Stimulated activated CD8-positive, alpha-beta memory T cell treated with anti-CD3 and anti-CD28 coated beads, Interleukin-7, amount 100 ng/mL, for 48 hours (primary cell): ENCODE data around the gene CILP2.

Source experiments
- DNase-seq, 2 donors: peaks; one replicate each; pipeline ENCODE4 v3.0.0-alpha.2; 2020; ENCODE audit warnings: low read depth in 1 of 2; ENCODE audit errors: extremely low read depth in 1 of 2

CILP2 gene

DNA sequence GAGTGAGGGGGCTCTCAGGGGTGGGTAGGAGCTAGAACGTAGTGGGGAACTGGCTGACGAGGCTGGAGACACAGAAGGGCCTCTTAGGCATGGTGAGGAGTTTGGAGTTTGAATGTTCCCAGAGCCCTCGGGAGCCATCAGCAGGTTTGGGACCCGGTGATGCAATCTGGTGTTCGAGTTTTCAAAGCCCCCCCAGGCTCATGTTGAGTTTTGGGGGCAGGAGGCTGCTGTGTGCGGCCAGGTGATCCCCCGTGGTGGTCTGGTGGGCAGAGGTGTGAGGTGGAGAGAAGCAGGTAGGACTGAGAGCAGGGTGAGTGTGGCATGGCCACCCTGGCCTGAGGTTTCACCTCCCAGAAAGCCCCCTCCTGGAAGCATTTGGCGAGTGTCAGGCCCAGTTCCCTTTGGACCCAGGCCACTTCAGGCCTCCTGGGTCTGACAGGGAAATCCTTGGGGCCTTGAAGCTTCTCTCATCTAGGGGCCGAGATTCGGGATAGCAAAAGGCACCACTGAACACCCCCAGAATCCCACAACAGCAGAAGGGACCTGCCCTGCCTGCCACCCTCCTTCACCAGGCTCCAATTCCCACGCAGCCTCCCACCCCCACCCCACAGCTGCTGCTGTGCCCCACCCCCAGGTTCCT is 8.2 kb upstream of the CILP2 start:
- no peak for DNase-seq

DNA sequence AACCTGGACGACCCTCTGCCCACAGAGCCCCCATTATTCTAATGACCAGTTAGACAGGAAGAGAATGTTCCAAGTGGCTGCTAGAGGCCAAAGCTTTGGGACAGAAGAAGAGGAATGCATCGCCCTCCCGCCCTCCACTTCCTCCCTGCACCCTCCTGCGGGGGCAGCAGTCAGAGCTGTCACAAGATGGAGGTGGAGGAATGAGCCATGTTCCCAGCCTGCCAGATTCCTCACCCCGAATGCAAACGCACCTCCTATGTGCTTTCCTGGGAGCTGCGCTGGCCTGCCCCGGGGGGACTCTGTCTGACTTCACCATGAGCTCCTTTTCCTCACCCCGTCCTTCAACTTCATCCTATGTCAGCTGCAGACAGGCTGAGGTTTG is 7.7 kb upstream of the CILP2 start:
- DNase-seq, result no peak

GRCh38 chr19:19530889-19531288 is 7.2 kb upstream of the CILP2 start:
- DNase-seq, result no peak

DNA sequence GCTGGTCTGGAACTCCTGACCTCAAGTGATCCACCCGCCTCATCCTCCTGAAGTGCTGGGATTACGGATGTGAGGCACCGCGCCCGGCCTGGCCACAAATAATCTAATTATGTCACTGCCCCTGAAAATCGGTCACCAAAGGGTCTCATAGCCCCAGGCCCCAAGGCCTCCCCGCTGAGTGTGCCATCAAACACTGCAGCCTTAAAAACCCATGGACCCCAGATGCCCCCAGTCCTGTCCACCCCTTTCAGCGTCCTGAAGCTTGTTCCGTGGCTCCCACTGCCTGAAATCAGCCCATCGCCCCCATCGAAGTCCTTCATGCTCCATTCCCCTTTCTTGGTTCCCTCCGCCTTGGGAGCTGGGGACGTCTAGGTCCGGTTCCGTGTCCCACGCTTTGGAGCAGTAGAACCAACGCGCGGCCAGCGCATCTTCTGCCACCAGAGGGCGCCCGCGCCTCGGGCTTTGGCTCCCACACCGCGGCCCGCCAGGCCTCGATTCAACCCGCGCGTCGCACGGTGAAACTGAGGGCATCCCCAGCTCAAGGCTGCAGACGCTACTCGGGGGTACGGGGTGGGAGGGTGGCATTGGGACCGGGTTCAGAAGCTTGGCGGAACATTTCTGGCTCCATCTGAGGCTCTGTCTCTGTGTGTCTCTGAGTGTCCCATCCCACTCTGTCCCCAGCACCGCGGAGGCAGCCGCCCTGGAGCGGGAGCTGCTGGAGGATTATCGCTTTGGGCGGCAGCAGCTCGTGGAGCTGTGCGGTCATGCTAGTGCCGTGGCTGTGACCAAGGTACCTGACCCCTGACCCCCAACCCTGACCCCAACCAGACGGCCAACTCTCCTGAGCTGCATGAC is 5.9 kb upstream of the CILP2 start:
- DNase-seq, result peak; percentile 50 to 62

DNA sequence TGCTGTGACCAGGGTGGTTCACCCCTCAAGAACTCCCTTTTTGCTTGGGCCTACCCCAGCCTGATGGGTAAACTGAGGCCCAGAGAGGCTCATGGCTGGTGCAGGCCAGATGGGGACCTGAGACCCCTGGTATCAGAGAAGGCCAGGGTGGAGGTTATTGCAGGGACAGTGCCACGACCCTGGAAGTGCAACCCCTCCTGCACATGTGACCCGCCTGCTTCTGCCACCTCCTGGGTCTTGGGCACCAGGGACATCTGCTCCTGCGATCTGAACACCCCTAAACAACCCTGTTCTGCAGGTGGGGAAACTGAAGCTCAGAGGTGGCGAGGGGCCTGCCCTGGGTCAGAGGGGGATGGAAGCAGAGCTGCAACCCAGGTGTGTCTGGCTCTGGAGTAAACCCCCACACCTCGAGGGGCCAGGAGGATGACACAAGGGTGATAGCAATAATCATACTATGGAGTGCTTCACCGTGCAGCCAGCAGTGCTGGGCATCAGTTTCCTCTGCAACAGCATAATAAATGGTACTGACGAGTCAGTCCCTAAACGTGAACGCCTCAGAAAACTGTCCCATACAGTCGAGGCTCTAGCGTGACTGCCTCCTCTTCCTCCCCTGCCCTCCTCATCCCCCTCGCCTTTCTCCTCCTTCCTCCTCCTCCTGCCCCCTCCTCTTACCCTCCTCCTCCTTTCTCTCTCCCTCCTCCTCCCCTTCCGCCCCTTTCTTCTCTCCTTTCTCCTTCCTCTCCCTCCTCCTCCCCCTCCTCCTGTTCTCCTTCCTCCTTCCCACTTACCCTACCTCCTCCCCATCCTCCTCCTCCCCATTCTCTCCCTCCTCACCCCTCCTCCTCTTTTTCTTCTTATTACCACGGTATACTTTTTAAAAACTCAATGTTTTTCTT is 5.0 kb upstream of the CILP2 start:
- no peak for DNase-seq

- DNase-seq, result no peak
Measured at GRCh38 chr19:19533841-19534240, 4.2 kb upstream of the CILP2 start.

- DNase-seq, result no peak
Measured at GRCh38 chr19:19534556-19535265, 3.4 kb upstream of the CILP2 start.

DNA sequence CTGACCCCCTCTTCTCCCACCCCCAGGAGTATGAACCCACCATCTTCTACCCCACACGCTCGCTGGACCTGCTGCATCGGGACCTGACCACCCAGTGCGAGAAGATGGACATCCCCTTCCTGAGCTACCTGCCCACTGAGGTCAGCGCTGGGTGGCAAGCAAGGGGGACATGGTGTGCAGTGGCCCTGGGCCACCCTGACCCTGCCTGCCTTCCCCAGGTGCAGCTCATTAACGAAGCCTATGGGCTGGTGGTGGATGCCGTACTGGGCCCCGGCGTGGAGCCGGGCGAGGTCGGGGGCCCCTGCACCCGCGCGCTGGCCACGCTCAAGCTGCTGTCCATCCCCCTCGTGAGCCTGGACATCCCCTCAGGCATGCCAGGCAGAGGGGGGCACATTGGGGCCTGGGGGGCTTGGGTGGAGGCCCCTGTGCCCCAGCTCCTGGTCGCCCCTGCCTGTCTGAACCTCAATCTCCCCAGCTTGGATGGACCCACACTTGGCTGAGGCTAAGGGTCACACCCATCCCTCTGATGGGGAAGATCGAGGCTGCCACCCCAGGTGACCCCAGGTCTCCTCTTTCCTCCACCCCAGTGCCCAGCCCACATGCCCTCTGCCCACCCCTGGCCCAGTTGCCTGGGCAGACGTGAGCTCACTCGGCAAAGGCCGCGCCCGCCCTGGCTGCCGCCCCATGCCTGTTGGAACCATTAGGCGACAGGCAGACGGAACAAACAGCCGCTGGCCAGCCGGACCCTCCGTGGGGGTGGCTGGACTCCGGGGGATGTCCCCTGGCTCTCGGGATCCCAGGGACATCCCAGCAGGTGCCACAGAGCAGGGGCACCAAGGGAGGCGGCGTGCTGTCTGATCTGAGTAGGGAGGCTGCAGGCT is 2.5 kb upstream of the CILP2 start:
- DNase-seq, result no peak

DNA sequence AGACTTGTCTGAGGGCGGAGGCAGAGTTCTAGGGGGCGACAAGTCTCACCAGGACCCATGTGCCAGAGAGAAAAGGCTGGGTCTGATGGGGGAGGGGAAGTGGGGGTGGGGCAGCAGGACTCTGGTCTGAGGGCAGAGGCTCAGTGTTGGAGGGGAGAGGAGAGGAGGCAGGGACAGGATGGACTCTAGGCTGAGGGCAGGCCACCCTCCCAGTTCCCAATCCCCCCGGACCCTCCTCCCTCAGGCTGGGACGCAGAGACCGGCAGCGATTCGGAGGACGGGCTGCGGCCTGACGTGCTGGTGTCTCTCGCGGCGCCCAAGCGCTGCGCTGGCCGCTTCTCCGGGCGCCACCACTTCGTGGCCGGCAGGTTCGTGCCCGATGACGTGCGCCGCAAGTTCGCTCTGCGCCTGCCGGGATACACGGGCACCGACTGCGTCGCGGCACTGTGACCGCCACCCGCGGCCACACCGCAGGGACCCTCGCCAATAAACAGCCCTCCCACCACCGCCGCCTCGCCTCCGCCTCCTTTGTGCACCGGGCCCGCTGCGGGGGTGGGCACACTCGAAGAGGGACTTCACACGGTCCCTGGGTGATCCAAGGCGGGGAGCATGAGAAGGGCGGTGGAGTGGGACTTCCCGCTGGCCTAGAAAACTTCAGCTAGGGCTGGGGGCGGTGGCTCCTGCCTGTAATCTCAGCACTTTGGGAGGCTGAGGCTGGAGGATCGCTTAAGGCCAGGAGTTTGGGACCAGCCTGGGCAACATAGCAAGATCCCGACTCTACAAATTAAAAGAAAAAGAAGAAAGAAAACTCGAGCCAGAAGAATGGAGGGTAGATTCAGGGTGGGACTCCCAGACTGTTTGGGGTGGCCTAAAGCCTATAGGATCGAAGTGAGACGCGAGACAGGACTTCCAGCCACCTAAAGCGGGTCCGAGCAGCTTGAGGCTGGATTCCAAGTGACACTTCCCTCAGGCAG is 703 bp upstream of the CILP2 start:
- DNase-seq, result no peak

- DNase-seq, result no peak
Measured at GRCh38 chr19:19538785-19539166, 711 bp downstream of the CILP2 start.

DNA sequence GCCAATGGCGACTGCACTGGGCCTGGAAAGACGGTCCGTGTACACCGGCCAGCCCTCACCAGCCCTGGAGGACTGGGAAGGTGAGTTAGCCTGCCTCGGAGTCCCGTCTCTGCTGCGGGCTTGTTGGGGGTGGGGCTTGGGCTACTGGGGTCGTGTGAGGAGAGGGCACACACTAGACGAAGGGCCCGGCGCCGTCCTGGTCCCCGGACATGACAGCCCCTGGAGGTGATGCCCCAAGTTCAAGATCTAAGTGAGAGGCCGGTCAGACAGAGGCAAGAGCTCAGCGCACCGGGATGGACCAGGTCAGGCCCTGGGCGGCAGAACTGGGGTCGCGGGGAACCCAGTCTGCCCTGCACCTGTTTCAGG is 1.6 kb downstream of the CILP2 start:
- DNase-seq, result no peak

DNA sequence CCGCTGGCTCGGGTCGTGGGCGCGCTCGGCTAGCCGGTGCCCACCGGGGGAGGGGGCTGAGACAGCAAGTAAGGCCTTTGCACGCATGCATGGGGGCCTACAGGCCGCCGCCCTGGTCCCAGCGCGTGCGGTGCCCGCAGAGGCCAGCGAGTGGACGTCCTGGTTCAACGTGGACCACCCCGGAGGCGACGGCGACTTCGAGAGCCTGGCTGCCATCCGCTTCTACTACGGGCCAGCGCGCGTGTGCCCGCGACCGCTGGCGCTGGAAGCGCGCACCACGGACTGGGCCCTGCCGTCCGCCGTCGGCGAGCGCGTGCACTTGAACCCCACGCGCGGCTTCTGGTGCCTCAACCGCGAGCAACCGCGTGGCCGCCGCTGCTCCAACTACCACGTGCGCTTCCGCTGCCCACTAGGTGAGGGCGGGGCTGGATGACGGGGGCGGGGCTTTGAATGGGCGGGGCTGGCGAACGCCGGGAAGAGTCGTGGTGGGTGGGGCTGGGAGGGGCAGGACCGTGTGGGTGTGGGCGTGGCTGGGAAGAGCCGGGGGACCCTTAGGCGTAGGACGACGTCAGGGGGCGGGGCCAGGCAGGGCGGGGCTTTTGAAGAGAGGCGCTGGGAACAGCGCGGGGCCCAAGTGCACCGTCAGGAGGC is 2.1 kb downstream of the CILP2 start:
- DNase-seq, result peak; percentile 55 to 80

GRCh38 chr19:19540715-19541515 is 2.9 kb downstream of the CILP2 start:
- peak; percentile 51 to 83 for DNase-seq

DNA sequence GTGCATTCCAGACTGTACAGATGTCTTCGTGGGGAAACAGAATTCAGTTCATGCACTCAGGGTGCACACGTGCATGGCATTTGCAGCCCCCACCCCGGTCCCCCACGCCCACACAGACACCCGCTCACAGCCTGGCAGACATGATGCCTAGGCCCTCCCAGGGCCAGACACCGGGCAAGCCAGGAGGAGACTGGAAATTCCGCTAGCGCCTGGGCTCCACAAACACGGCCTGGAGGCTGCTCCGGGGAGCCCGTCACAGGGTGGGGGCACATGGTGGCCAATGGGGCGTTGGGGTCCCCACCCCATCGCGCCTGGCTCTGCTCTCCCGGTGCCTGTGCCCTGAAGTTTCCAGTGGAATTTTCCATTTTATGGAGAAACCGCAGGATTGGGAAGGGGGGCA is 3.6 kb downstream of the CILP2 start:
- DNase-seq, result no peak

DNA sequence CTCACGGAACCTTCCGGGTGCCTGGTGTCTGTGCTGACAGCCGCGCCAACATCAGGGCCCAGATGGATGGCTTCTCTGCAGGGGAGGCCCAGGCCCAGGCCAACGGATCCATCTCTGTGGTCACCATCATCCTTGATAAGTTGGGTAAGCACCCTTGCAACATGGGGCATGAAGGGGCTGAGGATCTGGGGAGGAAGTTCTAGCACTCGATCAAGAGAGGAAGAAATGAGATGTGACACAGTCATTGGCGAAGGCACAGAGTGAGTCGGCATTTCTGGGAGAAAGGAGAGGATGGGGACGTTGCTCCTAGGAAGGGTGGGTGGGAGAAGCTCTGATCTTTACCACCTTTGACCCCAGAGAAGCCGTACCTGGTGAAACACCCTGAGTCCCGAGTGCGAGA is 4.4 kb downstream of the CILP2 start:
- no peak for DNase-seq

DNA sequence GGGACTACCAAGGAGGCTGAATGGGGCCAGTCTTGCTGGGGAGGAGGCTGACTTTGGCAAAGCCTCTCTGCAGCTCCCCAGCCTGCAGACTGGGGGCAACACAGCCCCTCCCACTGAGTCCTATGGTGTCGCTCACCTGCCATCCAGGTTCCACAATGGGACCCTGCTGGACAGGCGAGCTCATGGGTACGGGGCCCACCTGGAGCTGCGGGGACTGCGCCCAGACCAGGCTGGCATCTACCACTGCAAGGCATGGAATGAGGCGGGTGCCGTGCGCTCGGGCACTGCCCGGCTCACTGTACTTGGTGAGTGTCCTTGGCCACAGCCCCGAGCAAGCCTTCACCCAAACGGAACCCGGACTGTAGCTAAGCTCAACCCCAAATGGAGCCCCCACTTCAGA is 5.0 kb downstream of the CILP2 start:
- no peak for DNase-seq

GRCh38 chr19:19543640-19544039 is 5.6 kb downstream of the CILP2 start:
- DNase-seq, result no peak
